ENCODE data around the gene KCNJ9. TPM values are rescaled to one million over a fixed set of nuclear protein-coding genes. Genes with fewer than 3 reads are reported as not detected.

KCNJ9 gene
- total RNA-seq, 1 donor from 2014 or later, result not detected

DNA sequence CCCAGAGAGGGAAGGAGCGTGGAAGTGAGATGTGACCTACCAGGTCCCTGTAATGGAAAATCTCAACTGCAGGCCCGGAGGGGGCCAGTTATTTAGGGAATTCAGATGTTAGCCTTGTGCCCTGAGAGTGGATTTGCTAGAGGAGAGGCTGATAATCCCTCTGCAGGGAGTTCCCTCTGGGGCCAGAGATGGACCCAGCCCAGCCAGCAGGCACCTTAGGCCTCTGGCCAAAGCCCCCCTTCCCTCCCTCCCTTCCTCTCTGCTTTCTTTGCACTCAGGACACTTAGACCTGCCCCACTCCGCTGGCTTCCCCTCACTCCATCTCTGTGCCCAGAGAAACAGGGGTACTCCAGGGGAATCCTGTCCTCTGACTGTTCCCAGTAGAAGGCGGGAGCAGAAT, 32.7 kb downstream of the KCNJ9 start:
- no peaks in the 10 kb centered on the region for H3K9me3 Mint-ChIP-seq (ENCODE audit: low read depth)
- no peak for DNase-seq (ENCODE audit: low spot score)
- H3K4me3 Mint-ChIP-seq (ENCODE audit: unreplicated experiment), result no peak overlapping the region
- no peaks in the 10 kb centered on the region for H3K36me3 Mint-ChIP-seq (ENCODE audit: low read depth)
- no peak overlapping the region for H3K27ac Mint-ChIP-seq (ENCODE audit: unreplicated experiment)
- H3K4me1 Mint-ChIP-seq (ENCODE audit: low read depth), result peaks cover 48% of the 10 kb centered on the region
- no peak for TF ChIP-seq CTCF (IDR thresholded peaks at IDR 0.05)
- peaks cover 23% of the 10 kb centered on the region for H3K27me3 Mint-ChIP-seq (ENCODE audit: low read depth)

GRCh38 chr1:160115545-160116282, 34.4 kb downstream of the KCNJ9 start, which contains the start of gene ATP1A2:
Gene ATP1A2 (plus strand): TSS chr1:160115759. CDS start chr1:160115862, 103 bp downstream.
- Mint-ChIP-seq H3K36me3 (ENCODE audit: low read depth) (no peaks in the 10 kb centered on the region), H3K27ac (ENCODE audit: unreplicated experiment) (peak within 1 kb of the TSS; percentile 42), H3K27me3 (ENCODE audit: low read depth) (peaks cover 20% of the 10 kb centered on the region), H3K9me3 (ENCODE audit: low read depth) (no peaks in the 10 kb centered on the region), H3K4me3 (ENCODE audit: unreplicated experiment) (peak within 1 kb of the TSS; percentile 48), H3K4me1 (ENCODE audit: low read depth) (peaks cover 44% of the 10 kb centered on the region)
- TF ChIP-seq CTCF (IDR thresholded peaks at IDR 0.05), result no peak
- no peak for DNase-seq (ENCODE audit: low spot score)

- peaks cover 20% of the 10 kb centered on the region for H3K27me3 Mint-ChIP-seq (ENCODE audit: low read depth)
- peak overlapping the region; percentile 48 for H3K4me3 Mint-ChIP-seq (ENCODE audit: unreplicated experiment)
- H3K36me3 Mint-ChIP-seq (ENCODE audit: low read depth), result no peaks in the 10 kb centered on the region
- H3K4me1 Mint-ChIP-seq (ENCODE audit: low read depth), result peaks cover 44% of the 10 kb centered on the region
- DNase-seq (ENCODE audit: low spot score), result no peak
- no peak overlapping the region for H3K27ac Mint-ChIP-seq (ENCODE audit: unreplicated experiment)
- TF ChIP-seq CTCF (IDR thresholded peaks at IDR 0.05), result no peak
- no peaks in the 10 kb centered on the region for H3K9me3 Mint-ChIP-seq (ENCODE audit: low read depth)
These were observed 35.2 kb downstream of the KCNJ9 start for GRCh38 chr1:160116283-160117147.

DNA sequence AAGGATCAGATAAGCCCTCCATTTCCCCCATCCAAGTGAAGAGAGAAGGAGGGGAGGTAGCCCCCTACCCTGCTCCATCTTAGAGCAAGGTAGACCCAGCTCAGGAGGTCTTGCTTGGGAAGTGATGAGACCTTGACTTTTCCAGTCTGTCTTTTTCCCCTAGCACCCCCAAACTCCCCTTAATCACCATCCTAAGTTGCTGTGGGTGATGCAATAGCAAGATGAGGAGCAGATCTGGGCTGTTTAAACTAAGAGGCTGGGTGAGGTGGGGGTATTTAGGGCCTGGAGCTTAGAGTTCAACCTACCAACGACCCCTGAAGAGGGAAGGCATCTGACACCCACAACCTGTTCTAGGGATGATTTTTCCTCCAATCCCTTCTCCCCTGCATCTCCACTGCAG, 36.0 kb downstream of the KCNJ9 start:
- no peak overlapping the region for H3K4me3 Mint-ChIP-seq (ENCODE audit: unreplicated experiment)
- H3K4me1 Mint-ChIP-seq (ENCODE audit: low read depth), result peaks cover 42% of the 10 kb centered on the region
- TF ChIP-seq CTCF (IDR thresholded peaks at IDR 0.05), result no peak
- no peak for DNase-seq (ENCODE audit: low spot score)
- no peak overlapping the region for H3K27ac Mint-ChIP-seq (ENCODE audit: unreplicated experiment)
- no peaks in the 10 kb centered on the region for H3K36me3 Mint-ChIP-seq (ENCODE audit: low read depth)
- H3K27me3 Mint-ChIP-seq (ENCODE audit: low read depth), result peaks cover 20% of the 10 kb centered on the region
- H3K9me3 Mint-ChIP-seq (ENCODE audit: low read depth), result no peaks in the 10 kb centered on the region

DNA sequence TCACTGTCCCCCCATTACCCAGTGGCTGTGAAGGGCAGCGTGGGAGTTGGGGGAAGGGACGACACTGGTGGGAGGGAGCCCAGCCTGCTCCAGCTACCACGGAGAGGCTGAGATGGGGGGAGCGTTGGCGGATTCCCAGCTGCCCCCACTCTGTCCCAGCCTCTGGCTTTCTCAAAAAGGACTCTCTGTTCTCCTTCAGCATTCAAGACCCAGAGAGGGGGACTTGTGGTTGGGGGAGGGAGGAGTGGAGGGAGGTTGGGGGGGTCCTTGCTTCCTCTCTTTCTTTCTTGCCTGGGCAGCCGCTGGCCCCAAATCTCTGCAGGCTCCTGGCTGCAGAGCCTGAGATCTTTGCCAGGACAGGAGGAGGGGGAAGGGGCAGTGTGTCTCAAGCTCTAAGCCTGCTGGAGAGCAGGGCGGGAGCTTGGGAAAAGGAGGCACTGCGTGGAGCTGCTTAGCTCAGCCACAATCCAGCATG, 36.4 kb downstream of the KCNJ9 start:
- Mint-ChIP-seq H3K9me3 (ENCODE audit: low read depth) (no peaks in the 10 kb centered on the region), H3K27me3 (ENCODE audit: low read depth) (peaks cover 16% of the 10 kb centered on the region), H3K27ac (ENCODE audit: unreplicated experiment) (no peak overlapping the region), H3K4me3 (ENCODE audit: unreplicated experiment) (peak overlapping the region; percentile 2), H3K4me1 (ENCODE audit: low read depth) (peaks cover 38% of the 10 kb centered on the region), H3K36me3 (ENCODE audit: low read depth) (no peaks in the 10 kb centered on the region)
- peak; percentile 48 for DNase-seq (ENCODE audit: low spot score)
- TF ChIP-seq CTCF (IDR thresholded peaks at IDR 0.05), result no peak
